SK-N-SH treated with all-trans-retinoic acid at 6 μM for 48 hours (cell line): ENCODE measurements around the gene THAP7.

Source experiments
- ATAC-seq: fragments of 200-7000 bp; cut with Tn5 transposase; 3 replicates; pipeline ENCODE4 v1.9.1; 2020; ENCODE audit warnings: mild to moderate bottlenecking, moderate library complexity
- ARNTL ChIP-seq: fragments of 450-650 bp; formaldehyde crosslinking; IDR thresholded peaks from 2 replicates; pipeline ENCODE4 v1.5.0; 2020; ENCODE audit warnings: low read depth, mild to moderate bottlenecking, moderate library complexity, borderline replicate concordance
- BACH2 ChIP-seq: fragments of 250-450 bp; sonication (Bioruptor Pico); IDR thresholded peaks from 2 replicates; pipeline ENCODE4 v1.9.0; 2021; ENCODE audit warnings: mild to moderate bottlenecking, borderline replicate concordance
- CSDC2 ChIP-seq: fragments of 250-450 bp; sonication (Bioruptor Pico); IDR thresholded peaks from 2 replicates; pipeline ENCODE4 v1.5.0; 2020; ENCODE audit warnings: mild to moderate bottlenecking, moderate library complexity
- CSRNP3 ChIP-seq: fragments of 250-450 bp; sonication (Bioruptor Pico); IDR thresholded peaks from 2 replicates; pipeline ENCODE4 v1.5.1; 2021; ENCODE audit warnings: mild to moderate bottlenecking, moderate library complexity
- ESRRG ChIP-seq: fragments of 250-450 bp; sonication (Bioruptor Pico); IDR thresholded peaks from 2 replicates; pipeline ENCODE4 v1.6.1; 2021; ENCODE audit warnings: mild to moderate bottlenecking
- ISL1 ChIP-seq: fragments of 250-450 bp; sonication (Bioruptor Pico); IDR thresholded peaks from 2 replicates; pipeline ENCODE4 v2.1.2; 2022; ENCODE audit warnings: mild to moderate bottlenecking, moderate library complexity
- OSR1 ChIP-seq: fragments of 250-450 bp; sonication (Bioruptor Pico); IDR thresholded peaks from 2 replicates; pipeline ENCODE4 v1.8.0; 2022; ENCODE audit warnings: moderate library complexity, mild to moderate bottlenecking, inconsistent platforms
- PPARA ChIP-seq: fragments of 250-450 bp; sonication (Bioruptor Pico); IDR thresholded peaks from 2 replicates; pipeline ENCODE4 v1.5.0; 2020; ENCODE audit warnings: mild to moderate bottlenecking, borderline replicate concordance
- RARB ChIP-seq: fragments of 250-450 bp; sonication (Bioruptor Pico); IDR thresholded peaks from 2 replicates; pipeline ENCODE4 v1.8.0; 2021; ENCODE audit warnings: mild to moderate bottlenecking, moderate library complexity
- TCF4 ChIP-seq: fragments of 250-450 bp; sonication (Bioruptor Pico); IDR thresholded peaks from 2 replicates; pipeline ENCODE4 v1.8.0; 2021; ENCODE audit warnings: mild to moderate bottlenecking, moderate library complexity, borderline replicate concordance
- TOX ChIP-seq: fragments of 250-450 bp; sonication (Bioruptor Pico); IDR thresholded peaks from 2 replicates; pipeline ENCODE4 v1.8.0; 2021; ENCODE audit warnings: mild to moderate bottlenecking, moderate library complexity, borderline replicate concordance
- ZC3H10 ChIP-seq: fragments of 250-450 bp; sonication (Bioruptor Pico); IDR thresholded peaks from 2 replicates; pipeline ENCODE4 v1.5.1; 2021; ENCODE audit warnings: mild to moderate bottlenecking, moderate library complexity
- ZFP3 ChIP-seq: fragments of 250-450 bp; sonication (Bioruptor Pico); IDR thresholded peaks from 2 replicates; pipeline ENCODE4 v1.5.0; 2020; ENCODE audit warnings: mild to moderate bottlenecking, moderate library complexity
- ZFP30 ChIP-seq: fragments of 450-650 bp; formaldehyde crosslinking; IDR thresholded peaks from 2 replicates; pipeline ENCODE4 v1.5.0; 2022; ENCODE audit warnings: mild to moderate bottlenecking, moderate library complexity
- ZNF565 ChIP-seq: fragments of 450-650 bp; formaldehyde crosslinking; conservative IDR thresholded peaks from 2 replicates; pipeline ENCODE4 v1.5.0; 2020; ENCODE audit warnings: low read depth, mild to moderate bottlenecking, moderate library complexity
- ZNF70 ChIP-seq: fragments of 450-650 bp; formaldehyde crosslinking; IDR thresholded peaks from 2 replicates; pipeline ENCODE4 v1.5.0; 2020; ENCODE audit warnings: mild to moderate bottlenecking, moderate library complexity
- ZNF8 ChIP-seq: fragments of 450-650 bp; formaldehyde crosslinking; IDR thresholded peaks from 2 replicates; pipeline ENCODE4 v1.5.0; 2020; ENCODE audit warnings: mild to moderate bottlenecking, moderate library complexity
- TF ChIP-seq, protein P1 (sequence below): fragments of 250-450 bp; sonication (Bioruptor Pico); IDR thresholded peaks from 2 replicates; pipeline ENCODE4 v1.8.0; 2020; ENCODE audit warnings: mild to moderate bottlenecking, moderate library complexity, borderline replicate concordance
- TF ChIP-seq, protein P2 (sequence below): fragments of 250-450 bp; sonication (Bioruptor Pico); IDR thresholded peaks from 2 replicates; pipeline ENCODE4 v1.5.0; 2020; ENCODE audit warnings: mild to moderate bottlenecking, moderate library complexity
- TF ChIP-seq, protein P3 (sequence below): fragments of 250-450 bp; sonication (Bioruptor Pico); IDR thresholded peaks from 2 replicates; pipeline ENCODE4 v1.8.0; 2021; ENCODE audit warnings: low read depth, mild to moderate bottlenecking, moderate library complexity, borderline replicate concordance

The THAP7 gene

DNA sequence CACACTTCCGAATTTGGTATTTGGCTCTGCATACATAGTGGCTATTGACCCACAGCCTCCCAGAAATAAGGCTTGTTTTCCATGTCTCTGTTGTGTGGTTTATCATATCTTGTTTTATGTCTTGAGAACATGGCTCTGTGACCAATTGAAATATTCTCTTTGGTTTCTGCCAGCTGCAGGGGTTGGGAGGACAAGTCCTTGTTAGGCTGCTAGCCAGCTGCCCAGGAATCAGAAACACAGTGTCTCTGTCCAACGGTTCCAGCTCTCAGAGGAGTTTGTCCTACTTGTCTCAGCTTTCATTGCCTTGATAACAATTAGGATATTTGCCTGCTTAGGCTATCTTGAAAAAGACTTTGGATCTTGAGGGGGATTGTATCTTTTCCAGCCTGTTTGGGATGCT, 36.5 kb upstream of the THAP7 start:
- ATAC-seq: no peak
- TF ChIP-seq ZC3H10 (no peak), ZNF70 (CRISPR knock-in tag) (no peak), ZFP30 (CRISPR knock-in tag) (no peak), CSDC2 (CRISPR knock-in tag) (no peak), CSRNP3 (CRISPR knock-in tag) (no peak), ZNF565 (CRISPR knock-in tag) (no peak), OSR1 (CRISPR knock-in tag) (no peak), ESRRG (CRISPR knock-in tag) (no peak), TOX (CRISPR knock-in tag) (no peak)
- TF ChIP-seq, all 23 proteins: peak for 0

- no peak for ATAC-seq
- TF ChIP-seq TCF4 (CRISPR knock-in tag) (no peak), ISL1 (CRISPR knock-in tag) (no peak), ZFP3 (no peak), ESRRG (CRISPR knock-in tag) (no peak), ZFP30 (CRISPR knock-in tag) (no peak), ZNF8 (CRISPR knock-in tag) (no peak), BACH2 (CRISPR knock-in tag) (no peak), RARB (CRISPR knock-in tag) (no peak), CSDC2 (CRISPR knock-in tag) (no peak), OSR1 (CRISPR knock-in tag) (no peak)
- TF ChIP-seq, protein P1, sequence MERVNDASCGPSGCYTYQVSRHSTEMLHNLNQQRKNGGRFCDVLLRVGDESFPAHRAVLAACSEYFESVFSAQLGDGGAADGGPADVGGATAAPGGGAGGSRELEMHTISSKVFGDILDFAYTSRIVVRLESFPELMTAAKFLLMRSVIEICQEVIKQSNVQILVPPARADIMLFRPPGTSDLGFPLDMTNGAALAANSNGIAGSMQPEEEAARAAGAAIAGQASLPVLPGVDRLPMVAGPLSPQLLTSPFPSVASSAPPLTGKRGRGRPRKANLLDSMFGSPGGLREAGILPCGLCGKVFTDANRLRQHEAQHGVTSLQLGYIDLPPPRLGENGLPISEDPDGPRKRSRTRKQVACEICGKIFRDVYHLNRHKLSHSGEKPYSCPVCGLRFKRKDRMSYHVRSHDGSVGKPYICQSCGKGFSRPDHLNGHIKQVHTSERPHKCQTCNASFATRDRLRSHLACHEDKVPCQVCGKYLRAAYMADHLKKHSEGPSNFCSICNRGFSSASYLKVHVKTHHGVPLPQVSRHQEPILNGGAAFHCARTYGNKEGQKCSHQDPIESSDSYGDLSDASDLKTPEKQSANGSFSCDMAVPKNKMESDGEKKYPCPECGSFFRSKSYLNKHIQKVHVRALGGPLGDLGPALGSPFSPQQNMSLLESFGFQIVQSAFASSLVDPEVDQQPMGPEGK (CRISPR knock-in tag): no peak
- TF ChIP-seq, protein P2, sequence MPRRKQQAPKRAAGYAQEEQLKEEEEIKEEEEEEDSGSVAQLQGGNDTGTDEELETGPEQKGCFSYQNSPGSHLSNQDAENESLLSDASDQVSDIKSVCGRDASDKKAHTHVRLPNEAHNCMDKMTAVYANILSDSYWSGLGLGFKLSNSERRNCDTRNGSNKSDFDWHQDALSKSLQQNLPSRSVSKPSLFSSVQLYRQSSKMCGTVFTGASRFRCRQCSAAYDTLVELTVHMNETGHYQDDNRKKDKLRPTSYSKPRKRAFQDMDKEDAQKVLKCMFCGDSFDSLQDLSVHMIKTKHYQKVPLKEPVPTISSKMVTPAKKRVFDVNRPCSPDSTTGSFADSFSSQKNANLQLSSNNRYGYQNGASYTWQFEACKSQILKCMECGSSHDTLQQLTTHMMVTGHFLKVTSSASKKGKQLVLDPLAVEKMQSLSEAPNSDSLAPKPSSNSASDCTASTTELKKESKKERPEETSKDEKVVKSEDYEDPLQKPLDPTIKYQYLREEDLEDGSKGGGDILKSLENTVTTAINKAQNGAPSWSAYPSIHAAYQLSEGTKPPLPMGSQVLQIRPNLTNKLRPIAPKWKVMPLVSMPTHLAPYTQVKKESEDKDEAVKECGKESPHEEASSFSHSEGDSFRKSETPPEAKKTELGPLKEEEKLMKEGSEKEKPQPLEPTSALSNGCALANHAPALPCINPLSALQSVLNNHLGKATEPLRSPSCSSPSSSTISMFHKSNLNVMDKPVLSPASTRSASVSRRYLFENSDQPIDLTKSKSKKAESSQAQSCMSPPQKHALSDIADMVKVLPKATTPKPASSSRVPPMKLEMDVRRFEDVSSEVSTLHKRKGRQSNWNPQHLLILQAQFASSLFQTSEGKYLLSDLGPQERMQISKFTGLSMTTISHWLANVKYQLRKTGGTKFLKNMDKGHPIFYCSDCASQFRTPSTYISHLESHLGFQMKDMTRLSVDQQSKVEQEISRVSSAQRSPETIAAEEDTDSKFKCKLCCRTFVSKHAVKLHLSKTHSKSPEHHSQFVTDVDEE (CRISPR knock-in tag): no peak
- TF ChIP-seq, protein P3, sequence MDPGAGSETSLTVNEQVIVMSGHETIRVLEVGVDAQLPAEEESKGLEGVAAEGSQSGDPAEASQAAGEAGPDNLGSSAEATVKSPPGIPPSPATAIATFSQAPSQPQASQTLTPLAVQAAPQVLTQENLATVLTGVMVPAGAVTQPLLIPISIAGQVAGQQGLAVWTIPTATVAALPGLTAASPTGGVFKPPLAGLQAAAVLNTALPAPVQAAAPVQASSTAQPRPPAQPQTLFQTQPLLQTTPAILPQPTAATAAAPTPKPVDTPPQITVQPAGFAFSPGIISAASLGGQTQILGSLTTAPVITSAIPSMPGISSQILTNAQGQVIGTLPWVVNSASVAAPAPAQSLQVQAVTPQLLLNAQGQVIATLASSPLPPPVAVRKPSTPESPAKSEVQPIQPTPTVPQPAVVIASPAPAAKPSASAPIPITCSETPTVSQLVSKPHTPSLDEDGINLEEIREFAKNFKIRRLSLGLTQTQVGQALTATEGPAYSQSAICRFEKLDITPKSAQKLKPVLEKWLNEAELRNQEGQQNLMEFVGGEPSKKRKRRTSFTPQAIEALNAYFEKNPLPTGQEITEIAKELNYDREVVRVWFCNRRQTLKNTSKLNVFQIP: no peak
Measured at GRCh38 chr22:21034989-21035388, 33.1 kb upstream of the THAP7 start.

DNA sequence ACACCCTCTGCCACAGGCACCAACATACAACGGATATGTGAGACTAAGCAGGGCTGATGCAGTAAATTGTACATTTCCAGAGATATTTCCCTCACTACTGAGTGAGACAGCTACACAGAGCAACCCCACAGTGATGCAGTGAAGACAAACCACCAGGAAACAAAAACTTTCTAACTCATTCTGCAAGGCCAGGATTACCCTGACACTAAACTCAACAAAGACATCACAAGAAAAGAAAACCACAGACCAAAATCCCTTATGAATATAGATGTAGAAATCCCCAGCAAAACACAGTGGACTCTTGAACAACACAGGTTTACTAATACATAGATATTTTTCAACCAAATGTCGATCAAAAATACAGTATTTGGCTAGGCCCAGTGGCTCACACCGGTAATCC, 32.0 kb upstream of the THAP7 start:
- no peak for TF ChIP-seq TOX (CRISPR knock-in tag)
- no peak for TF ChIP-seq ARNTL (CRISPR knock-in tag)
- TF ChIP-seq, protein P1 (CRISPR knock-in tag): no peak
- TF ChIP-seq PPARA: no peak
- no peak for TF ChIP-seq CSDC2 (CRISPR knock-in tag)
- TF ChIP-seq ZFP3: no peak
- TF ChIP-seq ZNF70 (CRISPR knock-in tag): no peak
- TF ChIP-seq RARB (CRISPR knock-in tag): no peak
- no peak for TF ChIP-seq ZFP30 (CRISPR knock-in tag)
- TF ChIP-seq, protein P3: no peak
- no peak for TF ChIP-seq TCF4 (CRISPR knock-in tag)
- no peak for ATAC-seq
